Fibroblast of skin of scalp (primary cell): ENCODE measurements around the gene GRM5. TPM values are rescaled to one million over a fixed set of nuclear protein-coding genes. Genes with fewer than 3 reads are reported as not detected.
"Not testable (repeated sequence)": the region's sequence is repeated elsewhere in the genome, so short reads cannot be mapped to it uniquely, and the experiment has no call there.

Source experiments
- DNase-seq: peaks from one replicate; pipeline ENCODE4 v3.0.0-alpha.2; 2013
- polyA plus RNA-seq, 2 experiments: library from polyadenylated mRNA; unstranded; fragments of 120-200 nt; gene quantifications; one replicate each; pipeline ENCODE4 v1.2.1, GENCODE V29; 2013; ENCODE audit not compliant: insufficient read length in 2 of 2

GRM5 gene
- not detected for polyA plus RNA-seq (2013, experiment 1 of 2; ENCODE audit: insufficient read length)
- 0.11 TPM for polyA plus RNA-seq (2013, experiment 2 of 2; ENCODE audit: insufficient read length)

DNA sequence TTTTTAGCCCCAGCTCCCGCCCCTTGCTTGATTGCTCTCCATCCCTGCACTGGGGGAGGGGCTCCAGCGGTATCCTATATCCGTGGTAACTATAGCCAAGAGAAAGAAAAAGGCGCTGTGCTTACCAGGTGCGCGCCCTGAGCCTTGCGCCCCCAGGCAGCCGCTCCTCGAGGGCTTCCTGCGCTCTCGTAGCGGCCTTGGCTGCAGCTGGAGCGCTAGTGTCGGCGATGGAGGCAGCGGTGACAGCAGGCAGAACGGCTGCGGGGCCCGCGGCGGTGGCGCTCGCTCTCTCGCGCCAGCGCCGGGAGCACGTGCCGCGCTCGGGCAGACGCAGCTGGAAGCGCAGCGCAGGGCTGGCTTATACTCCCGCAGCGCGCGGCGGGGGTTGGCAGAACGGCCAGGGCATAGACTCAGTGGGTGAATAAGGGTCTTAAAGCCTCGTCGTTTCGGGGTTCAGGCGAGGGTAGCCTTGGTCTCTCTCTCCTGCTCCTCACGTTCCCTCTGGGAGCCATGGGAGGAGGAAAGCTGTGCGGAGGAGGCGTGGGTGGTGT, at the start of gene GRM5:
TSS of gene GRM5 (minus strand) at position 332 of the 551 bp plus-strand sequence. CDS start 18,110 bp downstream, outside the sequence.
- DNase-seq, result not testable (repeated sequence)

DNA sequence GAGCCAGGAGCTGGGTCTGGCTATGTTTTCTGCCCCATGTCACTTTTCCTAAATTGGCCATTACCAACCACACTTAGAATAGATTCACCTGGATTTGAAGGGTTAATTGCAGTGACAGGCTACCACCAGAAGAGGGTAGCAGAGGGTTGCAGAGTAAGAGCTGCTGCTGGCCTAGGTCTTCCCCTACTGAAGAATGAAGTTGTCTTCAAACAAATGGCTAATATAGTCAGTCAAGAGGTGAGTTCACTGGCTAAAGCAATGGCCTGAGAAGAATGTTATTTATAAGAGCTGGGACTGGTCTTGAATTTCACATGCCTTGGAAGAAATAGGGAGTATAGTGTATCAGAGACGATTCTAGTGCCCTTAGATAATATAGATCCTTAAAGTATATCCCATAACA, 32.2 kb upstream of the GRM5 start:
- DNase-seq, result peak; percentile 23

DNA sequence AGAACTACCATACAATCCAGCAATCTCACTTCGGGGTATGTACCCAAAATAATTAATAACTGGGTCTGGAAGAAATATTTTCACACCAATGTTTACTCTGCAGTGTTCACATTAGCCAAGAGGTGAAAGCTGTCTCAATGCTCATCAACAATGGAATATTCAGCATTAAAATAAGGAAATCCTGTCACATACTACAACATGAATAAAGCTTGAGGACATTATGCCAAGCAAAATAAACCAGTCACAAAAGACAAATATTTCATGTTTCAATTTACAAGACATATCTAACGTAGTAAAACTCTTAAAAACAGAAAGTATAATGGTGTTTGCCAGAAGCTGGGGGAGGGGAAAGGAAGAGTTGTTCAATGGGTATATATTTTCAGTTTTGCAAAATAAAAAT, 28.0 kb upstream of the GRM5 start:
- DNase-seq, result not testable (repeated sequence)

DNA sequence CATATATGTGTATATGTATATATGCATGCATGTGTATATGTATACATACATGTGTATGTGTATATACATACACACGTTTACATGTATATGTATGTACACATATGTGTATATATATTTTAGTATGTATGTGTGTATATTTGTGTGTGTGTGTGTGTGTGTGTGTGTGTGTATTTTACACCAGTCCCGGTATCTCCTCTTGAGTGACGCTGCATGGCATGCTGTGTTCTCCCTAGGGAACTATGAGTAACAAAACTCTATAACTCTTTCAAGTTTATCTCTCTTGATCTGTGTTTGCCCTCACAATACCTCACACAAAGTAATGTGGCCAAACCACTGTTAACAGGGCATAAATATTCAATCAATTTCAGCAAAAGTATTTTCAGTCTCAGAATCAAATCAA, 19.2 kb upstream of the GRM5 start:
- not testable (repeated sequence) for DNase-seq

DNA sequence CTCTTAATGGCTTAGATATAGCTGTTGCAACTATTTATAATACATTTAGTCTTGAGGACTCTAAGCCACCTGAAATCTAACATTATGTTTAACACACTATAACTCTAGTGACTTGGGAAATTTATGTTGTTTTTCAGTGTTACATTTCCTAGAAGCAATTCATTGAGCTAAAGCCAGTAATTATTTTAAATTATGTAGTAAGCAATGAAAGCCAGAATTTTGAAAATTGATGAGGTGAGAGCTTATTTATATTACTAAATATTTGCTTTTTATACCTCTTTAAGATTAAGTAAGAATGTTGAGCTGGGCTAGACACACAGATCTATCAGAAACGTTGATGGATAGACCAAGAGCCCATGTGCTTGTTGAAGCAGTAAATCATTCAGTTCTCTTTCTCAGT, 5.1 kb upstream of the GRM5 start:
- not testable (repeated sequence) for DNase-seq

DNA sequence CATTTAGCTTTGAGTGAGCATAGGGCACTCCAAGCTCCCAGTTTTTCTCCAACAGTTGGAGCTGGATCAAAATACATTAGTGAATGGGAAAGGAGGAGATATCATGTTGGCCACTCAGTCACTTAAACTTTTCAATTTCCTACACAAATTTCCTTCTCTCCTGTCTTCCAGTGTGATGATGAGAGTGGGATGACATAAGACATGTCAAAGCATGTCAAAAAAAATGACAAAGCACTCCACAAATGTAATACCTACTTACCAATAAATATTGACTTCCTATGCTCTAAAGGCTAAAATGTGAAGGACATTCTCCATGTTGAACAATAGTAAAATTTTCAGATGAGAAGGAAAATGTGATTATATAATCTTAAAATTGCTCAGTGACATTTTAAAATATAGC, 1.5 kb upstream of the GRM5 start:
- DNase-seq, result no peak

DNA sequence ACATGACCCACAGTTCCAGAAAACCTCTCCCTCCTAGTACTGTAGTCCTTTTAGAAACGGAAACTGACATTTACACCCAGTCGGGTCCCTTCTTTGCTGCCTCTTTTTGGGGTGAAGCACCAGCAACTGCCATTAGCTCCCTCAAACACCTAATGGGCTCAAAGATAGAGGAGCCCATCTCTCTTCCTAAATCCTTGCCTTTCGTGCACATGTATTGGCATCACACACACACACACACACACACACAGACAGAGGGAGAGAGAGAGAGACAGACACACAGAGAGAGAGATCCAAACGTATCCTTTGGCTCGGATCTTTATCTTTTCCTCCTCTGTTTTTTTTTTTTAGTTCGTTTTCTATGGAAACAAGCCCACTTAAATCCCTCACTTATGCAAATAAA, 716 bp downstream of the GRM5 start:
- DNase-seq, result no peak

DNA sequence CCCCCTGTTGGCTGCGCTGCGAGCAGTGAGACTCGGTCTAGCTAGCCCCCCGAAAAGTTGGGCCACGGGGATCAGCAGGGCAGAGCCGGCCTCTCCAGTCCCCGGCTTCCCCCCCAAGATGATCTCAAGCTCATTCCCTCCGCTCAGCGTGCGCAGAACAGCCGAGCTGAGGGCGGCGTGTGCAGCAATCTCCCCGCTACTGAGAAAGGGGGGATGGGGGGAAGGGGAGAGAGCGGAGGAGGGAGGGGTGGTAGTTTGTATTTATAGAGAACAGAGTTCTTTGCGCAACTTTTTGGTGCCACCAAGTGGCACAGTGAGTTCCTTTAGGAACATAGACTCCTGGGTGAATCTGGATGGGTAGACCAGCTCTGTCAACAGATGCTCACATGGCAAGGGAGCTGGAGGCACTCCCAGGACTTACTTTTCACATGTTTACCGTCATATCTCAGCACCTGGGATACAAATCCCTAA, 2.3 kb downstream of the GRM5 start:
- DNase-seq, result not testable (repeated sequence)

DNA sequence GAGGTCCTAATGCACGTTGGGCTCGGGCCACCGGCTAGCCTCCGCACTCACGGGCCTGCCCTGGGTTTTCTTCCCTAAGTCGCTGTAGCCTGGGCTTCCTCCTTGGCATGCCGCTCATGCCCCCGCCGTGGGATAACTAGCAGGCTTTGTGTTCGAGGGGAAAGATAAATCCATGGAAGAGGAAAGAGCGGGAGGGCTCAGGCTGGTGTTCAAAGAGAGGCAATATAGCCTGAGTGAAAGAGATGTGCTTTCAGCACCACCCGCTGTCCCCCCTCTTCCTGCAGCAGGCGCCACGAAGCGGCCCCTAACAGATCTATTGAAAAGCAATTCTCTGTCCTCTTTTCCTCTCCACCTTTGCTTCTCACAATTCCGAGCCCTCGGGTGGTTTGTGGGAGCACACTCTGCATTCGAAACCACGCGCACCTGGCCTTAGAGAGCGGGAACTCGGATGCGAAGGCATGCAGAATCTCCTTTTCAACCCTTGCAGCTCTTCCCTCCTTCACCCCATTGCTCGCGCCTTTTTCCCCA, 2.9 kb downstream of the GRM5 start:
- DNase-seq, result not testable (repeated sequence)

DNA sequence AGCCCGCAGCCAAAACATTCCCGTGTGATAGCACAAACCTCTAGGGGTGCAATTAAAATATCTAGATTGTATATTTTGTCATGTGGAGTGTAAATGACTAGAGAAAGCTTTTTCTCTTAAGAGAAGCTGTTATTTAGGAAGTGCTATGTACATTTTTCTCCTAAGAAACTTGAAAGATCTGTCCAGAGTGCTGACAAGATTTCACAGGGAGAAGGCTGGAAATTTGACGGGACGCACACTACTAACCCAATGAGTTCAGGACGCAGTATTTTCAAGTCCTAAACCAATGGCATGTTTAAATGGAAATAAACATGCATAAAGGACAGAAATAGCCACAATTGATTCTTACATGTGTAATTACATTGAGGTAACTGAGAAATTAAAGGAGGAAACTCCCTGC, 3.9 kb downstream of the GRM5 start:
- peak; percentile 14 for DNase-seq

DNA sequence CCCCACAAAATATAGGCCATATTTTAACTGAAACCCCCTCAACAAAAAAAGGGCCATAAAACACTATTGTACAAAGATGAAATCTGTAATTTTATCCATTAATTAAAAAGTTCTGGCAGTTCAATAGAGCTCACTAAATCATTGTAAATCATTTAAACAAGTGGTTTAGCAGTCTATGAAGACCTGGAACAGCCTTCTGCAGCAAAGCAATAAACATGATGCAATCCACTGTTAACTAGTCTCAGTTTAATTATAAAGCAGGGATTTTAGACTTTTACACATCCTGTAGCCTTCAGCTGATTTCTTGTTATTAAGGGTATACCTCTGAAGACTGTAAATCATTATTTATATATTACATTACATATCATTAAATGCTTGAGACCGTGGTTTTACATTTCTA, 8.4 kb downstream of the GRM5 start:
- DNase-seq, result not testable (repeated sequence)

DNA sequence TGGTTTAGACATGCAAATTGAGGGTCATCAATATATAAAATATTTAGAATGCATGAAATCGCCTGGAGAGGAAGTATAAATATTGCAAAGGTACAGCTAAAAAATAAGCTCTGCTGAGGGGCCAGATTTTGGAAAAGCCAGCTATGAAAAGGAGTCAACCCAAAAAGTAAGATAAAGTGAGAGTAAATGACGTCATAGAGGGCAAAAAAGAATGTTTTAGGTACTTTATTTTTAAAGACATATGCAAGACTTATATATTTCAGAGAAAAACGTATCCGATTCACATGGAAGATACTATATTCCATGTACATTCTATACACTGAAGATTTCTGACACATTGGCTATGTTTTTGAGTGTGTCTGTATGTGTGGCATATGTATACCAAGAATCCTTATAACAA, 13.6 kb downstream of the GRM5 start:
- no peak for DNase-seq

DNA sequence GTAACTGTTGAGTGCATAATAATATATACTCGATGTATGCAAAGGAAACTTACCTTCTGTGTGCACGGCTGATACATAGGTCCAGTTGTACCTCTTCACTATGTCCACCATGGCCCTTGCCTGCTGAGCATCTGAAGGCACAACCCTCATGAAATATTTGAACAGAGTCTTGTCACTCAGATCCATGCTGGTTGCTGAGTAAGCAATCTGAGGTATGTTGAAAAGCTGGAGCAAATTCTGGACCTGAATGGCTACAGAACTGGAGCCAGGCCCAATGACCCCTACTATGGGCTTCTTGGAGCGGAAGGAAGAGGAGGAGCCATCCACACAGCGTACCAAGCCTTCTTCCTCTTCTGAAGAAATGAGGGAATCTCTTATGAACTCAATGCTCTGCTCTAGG, 18.6 kb downstream of the GRM5 start:
- DNase-seq, result not testable (repeated sequence)

DNA sequence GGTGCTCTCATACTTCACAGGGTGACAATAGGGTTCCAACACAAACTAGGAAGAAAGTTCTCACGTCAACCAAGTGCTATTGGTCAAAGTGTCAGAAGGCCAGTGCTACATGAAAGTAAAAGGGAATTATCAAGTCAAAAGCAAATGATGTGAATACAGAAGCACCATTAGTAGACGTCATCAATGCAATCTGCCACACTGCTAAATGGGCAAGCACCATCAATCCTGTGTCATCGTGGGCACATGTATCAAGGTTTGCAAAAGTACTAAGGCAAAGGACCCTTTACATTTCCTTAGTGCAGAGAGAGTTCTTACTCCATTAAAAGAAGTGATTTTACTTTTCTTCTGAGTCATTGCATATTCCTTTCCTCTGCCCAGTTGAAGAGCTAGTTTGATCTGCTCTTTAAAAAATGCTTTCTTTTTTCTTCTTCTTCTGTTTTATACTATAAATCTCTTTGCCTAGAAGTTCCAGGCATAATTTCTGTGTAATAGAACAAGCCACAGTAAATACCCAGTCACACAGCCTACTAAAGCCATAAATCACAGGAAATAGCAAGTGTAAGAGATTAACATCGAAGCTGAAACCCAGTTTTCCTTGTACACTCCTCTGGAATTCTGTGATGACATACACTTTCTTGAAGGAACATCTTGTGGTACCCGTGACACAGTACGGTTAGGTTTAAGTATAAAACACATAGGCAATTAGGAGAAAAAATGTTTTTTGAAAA, 21.8 kb downstream of the GRM5 start:
- DNase-seq, result not testable (repeated sequence)

DNA sequence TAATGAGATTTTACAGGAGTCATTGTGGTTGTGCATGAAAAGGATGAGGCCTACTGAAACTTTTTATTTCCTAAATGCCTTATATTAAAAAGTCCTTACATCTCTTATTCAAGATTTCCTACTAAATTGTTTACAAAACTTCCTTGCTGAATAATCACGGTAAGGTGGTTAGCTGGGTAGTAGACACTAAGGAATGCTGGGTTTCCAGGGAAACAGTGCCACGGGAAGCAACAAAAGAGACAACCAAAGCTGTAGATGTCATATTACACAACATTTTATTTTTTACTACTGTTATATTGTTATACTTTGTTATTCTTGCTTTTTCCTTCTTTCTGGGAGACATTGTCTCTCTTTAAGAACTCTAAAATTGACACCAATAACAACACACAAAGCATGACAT, 36.1 kb downstream of the GRM5 start:
- DNase-seq, result not testable (repeated sequence)

DNA sequence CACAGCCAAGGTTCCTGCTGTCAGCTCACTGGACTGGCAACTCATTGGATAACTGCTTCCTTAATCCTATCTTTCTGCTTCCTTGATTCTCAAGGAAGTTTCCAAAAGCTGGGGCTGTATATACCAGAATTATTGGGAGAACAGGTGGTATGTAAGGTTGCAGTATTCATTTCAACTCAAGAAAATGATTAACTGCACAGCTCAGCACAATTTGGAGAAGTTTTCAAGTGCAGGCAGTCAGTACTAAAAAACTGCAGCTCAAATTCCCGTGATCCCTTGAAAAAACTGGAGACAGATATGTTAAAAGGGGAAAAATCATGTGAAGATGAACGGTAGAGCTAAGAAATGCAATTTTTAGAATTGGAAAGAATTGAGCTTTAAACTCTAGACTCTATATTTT, 44.4 kb downstream of the GRM5 start:
- no peak for DNase-seq

DNA sequence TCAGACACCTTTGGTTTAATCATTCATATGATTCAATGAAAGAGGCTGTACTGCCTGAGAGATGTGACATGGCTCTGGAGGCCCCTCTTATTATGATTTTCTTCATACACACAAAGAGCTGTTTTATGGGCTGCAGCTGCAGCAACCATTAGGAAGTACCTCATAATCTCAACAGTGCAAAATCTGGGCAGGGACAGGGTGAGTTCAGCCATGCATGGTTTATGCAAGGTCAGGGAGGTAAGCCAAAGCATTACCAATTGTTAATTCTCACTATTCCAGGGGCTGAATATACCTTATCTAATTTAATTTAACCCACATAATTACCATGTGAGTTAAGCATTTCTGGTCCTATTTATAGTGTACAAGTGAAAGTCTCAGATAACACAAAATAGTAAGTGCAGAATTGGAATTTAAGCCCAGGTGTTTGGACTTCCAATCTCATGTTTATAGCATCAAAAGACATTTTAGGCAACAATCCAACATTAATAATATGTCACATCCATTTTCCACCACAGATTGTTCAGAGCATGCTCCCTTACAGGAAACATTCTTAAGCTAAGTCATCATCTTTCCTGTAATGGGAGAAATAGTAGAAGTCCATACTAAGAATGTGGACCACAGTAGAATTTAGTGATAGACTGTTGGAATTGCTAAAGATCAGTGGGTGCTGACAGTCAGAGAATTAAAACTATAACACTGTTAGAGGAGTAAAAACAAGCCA, 45.8 kb downstream of the GRM5 start:
- peak; percentile 12 for DNase-seq

DNA sequence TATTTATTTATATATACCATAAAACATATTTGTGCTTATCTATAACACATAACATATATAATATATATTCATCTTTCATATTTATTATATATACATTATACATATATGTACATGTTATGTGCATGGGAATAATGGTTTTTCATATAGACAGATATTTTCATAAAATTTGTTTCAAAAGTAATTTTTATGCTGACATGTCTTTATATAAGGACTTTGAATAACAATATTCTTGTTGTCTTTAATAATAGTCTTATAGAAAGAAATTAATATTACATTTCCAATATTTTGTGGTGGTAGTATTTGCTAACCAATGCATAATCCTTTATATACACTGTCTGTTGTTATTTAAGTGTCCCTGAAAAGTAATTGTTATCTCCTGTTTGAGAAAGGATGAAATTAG, 49.6 kb downstream of the GRM5 start:
- DNase-seq, result no peak

DNA sequence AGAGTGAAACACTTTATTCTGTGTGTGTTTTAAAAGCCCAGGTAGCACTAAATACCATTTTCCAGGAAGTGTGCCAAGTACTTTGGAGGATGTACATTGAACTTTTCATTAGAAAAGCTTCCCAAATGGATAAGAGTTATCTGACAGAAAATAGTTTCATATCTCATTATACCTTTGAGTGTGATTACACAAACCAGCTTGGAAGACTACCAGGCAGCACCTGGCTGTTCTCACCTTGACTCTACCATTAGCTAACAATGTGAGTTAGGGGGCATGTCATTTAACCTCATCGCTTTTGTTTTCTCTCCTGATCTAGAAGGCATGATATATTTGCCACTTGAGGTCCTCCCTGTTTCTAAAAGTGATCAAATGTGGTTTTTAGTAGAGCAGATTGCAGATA, 50.2 kb downstream of the GRM5 start:
- DNase-seq, result no peak

DNA sequence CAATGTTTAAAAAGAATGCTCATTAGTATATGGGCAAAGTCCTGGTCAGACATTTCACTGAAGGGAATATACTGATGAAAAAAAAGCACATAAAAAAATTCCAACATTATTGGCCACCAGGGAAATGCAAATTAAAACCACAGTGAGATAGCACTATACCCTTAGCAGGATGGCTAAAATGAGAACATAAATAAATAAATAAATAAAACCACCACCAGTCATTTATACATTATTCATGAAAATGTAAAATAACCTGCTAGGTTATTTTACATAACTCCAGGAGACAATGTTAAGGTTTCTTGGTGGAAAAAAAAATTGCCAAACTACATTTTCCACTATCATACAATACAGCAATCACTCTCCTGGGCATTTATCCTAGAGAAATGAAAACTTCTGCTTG, 64.9 kb downstream of the GRM5 start:
- not testable (repeated sequence) for DNase-seq

DNA sequence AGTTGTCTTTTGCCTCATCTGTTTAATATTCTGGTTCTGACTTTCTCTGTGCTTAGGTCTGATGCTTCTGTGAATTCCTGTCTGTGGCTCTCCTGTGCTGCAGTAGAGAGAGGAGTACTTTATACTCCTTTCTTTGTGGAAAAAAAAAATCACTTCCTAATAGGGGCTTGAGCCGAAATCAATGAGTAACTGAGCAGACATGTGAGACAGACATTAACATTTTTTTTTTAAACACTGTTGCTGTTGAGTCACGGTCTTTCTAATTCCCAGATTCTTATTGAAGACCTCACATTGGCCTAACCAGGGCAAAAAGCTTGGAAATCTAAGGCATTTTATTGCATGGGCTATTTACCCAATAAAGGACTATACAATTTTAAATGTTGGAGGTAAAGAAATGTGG, 86.1 kb downstream of the GRM5 start:
- DNase-seq, result peak; percentile 62

DNA sequence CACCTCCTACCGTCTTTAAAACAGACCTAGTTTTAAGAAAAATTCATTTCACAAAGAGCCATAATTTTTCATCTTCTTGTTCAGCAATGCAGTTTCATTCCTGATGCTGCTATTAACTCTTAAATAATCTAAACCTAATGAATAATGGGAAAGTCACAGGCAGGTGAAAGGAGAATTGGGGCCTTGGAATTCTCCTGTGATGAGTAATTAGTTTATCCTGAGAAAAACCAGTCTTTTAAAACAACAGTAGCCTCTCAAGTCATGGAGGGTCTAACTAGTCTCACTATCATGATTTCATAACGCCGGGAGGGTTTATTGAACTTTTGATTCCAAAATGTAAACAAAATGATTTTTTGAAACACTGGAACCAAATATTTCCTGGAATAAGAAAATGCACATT, 86.8 kb downstream of the GRM5 start:
- DNase-seq, result not testable (repeated sequence)

DNA sequence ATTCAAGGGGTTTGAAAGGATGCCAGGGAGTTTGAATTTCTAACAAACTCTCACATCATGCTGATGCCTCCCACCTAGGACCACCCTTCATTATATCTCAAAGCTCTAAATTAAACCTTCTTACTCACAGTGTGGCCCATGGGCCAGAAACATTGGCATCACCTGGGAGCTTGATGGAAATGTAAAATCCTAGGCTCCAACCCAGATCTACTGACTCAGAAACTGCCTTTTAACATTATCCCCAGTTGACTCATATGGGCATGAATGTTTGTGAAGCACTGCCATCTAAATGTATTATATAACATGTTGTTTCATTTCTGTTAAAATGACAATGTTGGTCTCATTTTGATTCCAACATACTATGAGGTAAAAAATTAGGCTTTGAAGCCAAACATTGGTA, 90.3 kb downstream of the GRM5 start:
- DNase-seq, result not testable (repeated sequence)
